ENCODE results near the gene C16orf95. TPM values are rescaled to one million over a fixed set of nuclear protein-coding genes. Genes with fewer than 3 reads are reported as not detected.

Gene C16orf95
- total RNA-seq, 1 experiment from 2014 or later, result 4.4 TPM

DNA sequence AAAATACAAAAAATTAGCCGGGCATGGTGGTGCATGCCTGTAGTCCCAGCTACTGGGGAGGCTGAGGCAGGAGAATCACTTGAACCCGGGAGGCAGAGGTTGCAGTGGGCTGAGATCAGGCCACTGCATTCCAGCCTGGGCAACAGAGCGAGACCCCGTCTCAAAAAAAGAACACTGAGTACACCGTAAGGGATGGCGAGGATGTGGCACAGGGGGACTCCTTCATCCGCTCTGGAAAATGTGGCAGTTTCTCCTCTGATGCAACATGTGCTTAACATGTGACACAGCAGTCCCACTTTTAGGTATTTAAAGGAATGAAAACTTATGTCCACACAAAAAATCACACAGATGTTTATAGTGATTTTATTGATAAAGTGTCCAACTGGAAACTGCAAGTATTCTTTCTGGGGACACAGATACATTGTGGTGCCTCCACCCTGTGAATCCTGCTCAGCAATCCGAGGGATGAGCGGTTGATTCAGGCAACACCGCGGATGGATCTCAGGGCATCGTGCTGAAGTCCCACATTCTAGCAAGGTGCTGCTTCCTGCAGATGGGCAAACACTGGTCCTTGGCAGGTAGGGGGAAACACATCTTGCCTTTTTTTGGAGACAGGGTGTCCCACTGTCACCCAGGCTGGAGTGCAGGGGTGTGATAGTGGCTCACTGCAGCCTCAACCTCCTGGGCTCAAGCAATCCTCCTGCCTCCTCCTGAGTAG is 3.5 kb upstream of the C16orf95 start:
- H3K36me3 ChIP-seq (replicated peaks; ENCODE audit: control insufficient read depth, insufficient read depth, low read length), result no peaks in the 10 kb centered on the region
- H3K4me3 ChIP-seq (ENCODE audit: insufficient read depth, low read depth, low read length), result no peak overlapping the region
- no peaks in the 10 kb centered on the region for H3K27me3 ChIP-seq (ENCODE audit: control insufficient read depth, insufficient read depth, low read length)
- no peak for DNase-seq

DNA sequence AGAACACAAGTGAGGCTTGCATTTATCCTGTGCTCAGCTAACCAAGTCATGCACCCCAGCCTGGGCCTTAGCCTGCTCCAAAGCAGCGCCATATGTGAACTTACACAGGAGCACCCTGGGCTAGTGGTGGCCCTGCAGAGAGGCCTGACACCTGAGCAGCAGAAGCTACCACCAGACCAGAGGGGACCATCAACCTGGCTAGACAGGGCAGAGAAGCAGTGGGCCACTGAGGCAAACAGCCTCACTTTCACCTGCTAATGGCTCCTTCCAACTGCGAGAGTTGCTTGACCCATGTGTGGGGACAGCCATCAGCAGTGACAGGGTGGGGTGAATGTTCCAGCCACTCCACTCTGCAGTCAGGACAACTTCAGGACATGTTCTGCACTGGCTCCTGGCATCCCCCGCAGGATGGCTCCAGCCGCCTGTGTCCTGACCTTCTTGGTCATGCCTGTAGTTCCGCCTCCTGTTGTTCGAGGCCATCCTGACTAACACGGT is 2.9 kb upstream of the C16orf95 start:
- no peaks in the 10 kb centered on the region for H3K27me3 ChIP-seq (ENCODE audit: control insufficient read depth, insufficient read depth, low read length)
- no peak overlapping the region for H3K4me3 ChIP-seq (ENCODE audit: insufficient read depth, low read depth, low read length)
- H3K36me3 ChIP-seq (replicated peaks; ENCODE audit: control insufficient read depth, insufficient read depth, low read length), result no peaks in the 10 kb centered on the region; the same call in 1 of the 2 replicates
- DNase-seq, result no peak

DNA sequence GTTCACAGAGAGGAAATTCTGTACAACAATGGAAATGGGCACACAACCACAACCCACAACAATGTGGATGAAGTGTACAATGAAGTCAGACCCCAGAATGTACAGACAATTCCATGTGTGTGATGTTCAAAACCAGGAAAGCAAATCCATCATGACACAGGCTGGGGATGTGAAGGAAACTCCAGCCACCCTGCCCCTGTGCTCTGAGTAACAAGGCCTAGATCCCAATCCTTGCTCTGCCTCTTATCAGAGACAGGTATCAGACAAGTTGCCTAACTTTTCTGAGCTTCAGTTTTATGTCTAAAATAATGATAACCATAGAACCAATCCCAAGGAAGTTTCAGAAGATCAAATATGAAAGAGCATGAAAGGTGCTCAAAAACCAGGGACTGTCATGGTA is 1.8 kb upstream of the C16orf95 start:
- Histone ChIP-seq H3K4me3 (ENCODE audit: insufficient read depth, low read depth, low read length) (no peak overlapping the region), H3K36me3 (replicated peaks; ENCODE audit: control insufficient read depth, insufficient read depth, low read length) (no peaks in the 10 kb centered on the region; the same call in 1 of the 2 replicates), H3K27me3 (ENCODE audit: control insufficient read depth, insufficient read depth, low read length) (no peaks in the 10 kb centered on the region)
- no peak for DNase-seq

- Histone ChIP-seq H3K36me3 (replicated peaks; ENCODE audit: control insufficient read depth, insufficient read depth, low read length) (no peaks in the 10 kb centered on the region; the same call in 1 of the 2 replicates), H3K27me3 (ENCODE audit: control insufficient read depth, insufficient read depth, low read length) (no peaks in the 10 kb centered on the region), H3K4me3 (ENCODE audit: insufficient read depth, low read depth, low read length) (peak overlapping the region; percentile 96)
- peak; percentile 77 for DNase-seq
Measured at GRCh38 chr16:87317750-87318644, 805 bp upstream of the C16orf95 start.

DNA sequence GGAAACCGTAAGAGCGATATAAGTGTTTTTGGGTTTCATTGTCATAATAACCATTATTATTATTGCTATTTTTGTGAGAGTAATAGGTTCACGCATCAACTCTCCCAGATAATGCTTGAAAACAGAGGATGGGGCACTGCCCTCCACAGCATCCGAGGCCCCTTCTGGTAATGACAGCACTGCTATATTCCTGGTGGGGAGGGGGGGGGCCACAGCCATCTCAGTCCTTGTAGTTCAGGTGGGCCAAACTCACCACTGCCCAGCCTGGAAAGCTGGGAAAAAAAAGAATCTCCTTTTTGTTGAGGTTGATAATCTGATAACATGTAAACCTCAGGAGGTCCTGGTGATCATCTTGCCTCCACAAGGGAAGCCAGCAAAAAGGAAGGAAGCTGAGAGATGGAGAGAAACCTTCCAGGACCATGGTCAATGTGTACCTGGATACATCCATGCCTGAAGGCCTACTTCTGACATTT is 706 bp downstream of the C16orf95 start:
- H3K36me3 ChIP-seq (replicated peaks; ENCODE audit: control insufficient read depth, insufficient read depth, low read length), result no peaks in the 10 kb centered on the region; the same call in 1 of the 2 replicates
- H3K27me3 ChIP-seq (ENCODE audit: control insufficient read depth, insufficient read depth, low read length), result no peaks in the 10 kb centered on the region
- H3K4me3 ChIP-seq (ENCODE audit: insufficient read depth, low read depth, low read length), result peak overlapping the region; percentile 96
- no peak for DNase-seq

GRCh38 chr16:87314990-87315420 is 2.2 kb downstream of the C16orf95 start:
- DNase-seq, result no peak
- Histone ChIP-seq H3K4me3 (ENCODE audit: insufficient read depth, low read depth, low read length) (no peak overlapping the region), H3K27me3 (ENCODE audit: control insufficient read depth, insufficient read depth, low read length) (no peaks in the 10 kb centered on the region), H3K36me3 (replicated peaks; ENCODE audit: control insufficient read depth, insufficient read depth, low read length) (no peaks in the 10 kb centered on the region; the same call in 1 of the 2 replicates)

DNA sequence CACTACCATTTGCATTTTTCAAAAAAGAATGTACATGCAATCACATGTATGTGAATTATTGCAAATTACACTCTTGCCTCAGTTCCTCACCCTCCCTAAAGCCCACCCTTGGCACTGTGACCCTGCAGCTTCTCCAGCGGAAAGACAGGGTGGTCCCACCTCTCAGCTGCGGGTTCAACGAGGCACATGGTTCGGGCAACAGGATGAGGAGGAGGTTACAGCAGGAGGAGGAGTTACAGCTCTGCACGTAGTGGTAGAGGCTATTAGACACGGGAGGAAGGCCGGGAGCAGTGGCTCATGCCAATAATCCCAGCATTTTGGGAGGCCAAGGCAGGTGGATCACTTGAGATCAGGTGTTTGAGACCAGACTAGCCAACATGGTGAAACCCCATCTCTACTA is 5.2 kb downstream of the C16orf95 start:
- Histone ChIP-seq H3K4me3 (ENCODE audit: insufficient read depth, low read depth, low read length) (no peak overlapping the region), H3K36me3 (replicated peaks; ENCODE audit: control insufficient read depth, insufficient read depth, low read length) (no peaks in the 10 kb centered on the region; the same call in 1 of the 2 replicates), H3K27me3 (ENCODE audit: control insufficient read depth, insufficient read depth, low read length) (no peaks in the 10 kb centered on the region)
- no peak for DNase-seq

DNA sequence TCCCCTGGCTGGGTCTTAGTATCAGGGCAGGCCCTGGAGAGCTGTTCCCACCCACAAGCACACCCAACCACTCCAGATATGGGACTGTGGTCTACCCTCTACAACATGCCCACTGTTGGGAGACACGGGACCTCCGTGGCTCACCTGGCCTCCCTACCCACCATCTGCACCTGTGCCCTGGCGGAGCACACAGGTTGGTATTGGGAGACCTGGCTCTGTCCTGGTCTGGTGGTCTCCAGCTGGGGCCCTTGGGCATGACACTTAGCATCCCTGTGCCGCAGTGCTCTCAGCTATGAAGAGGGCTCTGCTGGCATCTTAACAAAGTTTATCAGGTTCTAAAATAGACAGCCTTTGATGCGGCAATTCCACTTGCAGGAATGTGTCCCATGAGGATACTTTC is 5.8 kb downstream of the C16orf95 start:
- no peaks in the 10 kb centered on the region for H3K27me3 ChIP-seq (ENCODE audit: control insufficient read depth, insufficient read depth, low read length)
- DNase-seq, result no peak
- H3K36me3 ChIP-seq (replicated peaks; ENCODE audit: control insufficient read depth, insufficient read depth, low read length), result no peaks in the 10 kb centered on the region; the same call in 1 of the 2 replicates
- no peak overlapping the region for H3K4me3 ChIP-seq (ENCODE audit: insufficient read depth, low read depth, low read length)

DNA sequence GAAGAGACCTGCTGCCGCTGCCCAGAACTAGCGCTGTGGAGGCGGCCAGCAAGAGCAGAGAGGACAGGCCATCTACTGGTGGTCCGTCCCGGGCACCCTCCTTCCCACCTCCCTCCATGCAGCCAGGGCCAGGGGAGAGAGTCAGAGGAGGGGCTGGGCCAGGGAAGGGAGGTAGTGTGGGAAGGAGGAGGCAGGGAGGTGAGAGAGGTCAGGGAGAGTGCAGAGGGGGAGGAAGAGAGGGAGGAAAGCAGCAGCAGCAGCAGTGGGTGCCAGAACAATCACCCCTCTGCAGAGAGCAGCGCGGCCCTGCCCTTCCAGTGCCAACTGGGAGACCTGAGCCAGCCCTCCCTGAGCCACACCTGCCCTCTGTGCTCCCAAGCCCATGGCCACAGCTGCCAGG is 6.6 kb downstream of the C16orf95 start:
- H3K27me3 ChIP-seq (ENCODE audit: control insufficient read depth, insufficient read depth, low read length), result no peaks in the 10 kb centered on the region
- H3K4me3 ChIP-seq (ENCODE audit: insufficient read depth, low read depth, low read length), result no peak overlapping the region
- no peak for DNase-seq
- H3K36me3 ChIP-seq (replicated peaks; ENCODE audit: control insufficient read depth, insufficient read depth, low read length), result no peaks in the 10 kb centered on the region; the same call in 1 of the 2 replicates

DNA sequence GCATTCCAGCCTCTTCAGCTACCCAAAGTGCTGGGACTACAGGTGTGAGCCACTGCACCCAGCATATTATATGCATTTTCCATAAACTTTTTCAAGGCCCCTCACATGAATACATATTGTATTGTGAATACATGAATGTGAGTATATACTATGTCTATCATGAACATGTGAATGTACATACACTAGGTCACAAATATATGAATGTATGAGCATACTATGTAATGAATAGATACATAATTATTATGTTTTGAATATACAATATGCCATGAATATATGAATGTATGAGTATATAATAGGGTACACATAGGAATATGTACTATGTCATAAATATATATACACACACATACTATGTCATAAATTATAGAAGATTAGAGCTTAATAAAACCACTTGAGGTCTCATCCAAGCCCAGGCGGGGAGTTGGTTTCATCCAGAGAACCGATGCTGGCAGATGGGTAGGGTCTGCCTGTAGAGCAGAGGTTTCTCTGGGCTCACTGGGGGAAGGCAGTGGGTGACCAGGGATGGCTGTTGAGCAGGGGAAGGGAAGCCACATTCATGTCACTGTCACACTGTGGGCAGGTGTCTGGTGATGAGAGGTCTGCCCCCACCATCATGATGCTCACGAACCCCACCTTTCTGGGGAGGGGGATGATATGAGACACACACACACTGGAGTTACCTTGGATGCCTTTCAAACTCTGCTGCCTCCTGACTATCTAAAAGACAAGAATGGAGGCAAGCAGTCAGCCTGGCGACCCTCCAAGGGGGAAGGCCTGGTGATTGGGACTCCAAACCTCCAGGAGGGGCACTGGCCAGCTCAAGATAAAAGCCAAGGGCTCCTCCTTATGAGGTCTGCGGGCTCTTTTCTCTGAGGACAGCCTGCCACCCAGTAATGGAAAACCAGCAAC is 7.3 kb downstream of the C16orf95 start:
- no peaks in the 10 kb centered on the region for H3K27me3 ChIP-seq (ENCODE audit: control insufficient read depth, insufficient read depth, low read length)
- no peak for DNase-seq
- H3K4me3 ChIP-seq (ENCODE audit: insufficient read depth, low read depth, low read length), result no peak overlapping the region
- no peaks in the 10 kb centered on the region; the same call in 1 of the 2 replicates for H3K36me3 ChIP-seq (replicated peaks; ENCODE audit: control insufficient read depth, insufficient read depth, low read length)

DNA sequence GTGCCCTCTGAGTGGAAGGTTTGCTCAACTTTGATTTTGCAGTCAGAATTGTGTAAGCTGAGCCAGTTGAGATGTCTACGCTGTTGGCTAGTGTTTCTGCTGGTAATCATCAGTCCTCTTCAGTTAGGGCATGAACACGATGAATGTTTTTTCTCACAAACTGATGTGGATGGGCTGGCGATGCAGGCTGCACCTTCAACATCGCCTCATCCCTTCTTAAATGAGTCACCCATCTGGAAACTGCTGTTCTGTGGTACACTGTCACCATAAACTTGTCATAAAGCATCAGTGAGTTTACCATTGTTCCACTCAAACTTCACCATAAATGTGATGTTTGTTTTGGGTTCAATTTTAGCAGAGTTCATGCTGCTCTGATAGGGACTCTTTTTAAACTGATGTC is 8.4 kb downstream of the C16orf95 start:
- Histone ChIP-seq H3K4me3 (ENCODE audit: insufficient read depth, low read depth, low read length) (no peak overlapping the region), H3K27me3 (ENCODE audit: control insufficient read depth, insufficient read depth, low read length) (no peaks in the 10 kb centered on the region), H3K36me3 (replicated peaks; ENCODE audit: control insufficient read depth, insufficient read depth, low read length) (no peaks in the 10 kb centered on the region; the same call in 1 of the 2 replicates)
- DNase-seq, result no peak

DNA sequence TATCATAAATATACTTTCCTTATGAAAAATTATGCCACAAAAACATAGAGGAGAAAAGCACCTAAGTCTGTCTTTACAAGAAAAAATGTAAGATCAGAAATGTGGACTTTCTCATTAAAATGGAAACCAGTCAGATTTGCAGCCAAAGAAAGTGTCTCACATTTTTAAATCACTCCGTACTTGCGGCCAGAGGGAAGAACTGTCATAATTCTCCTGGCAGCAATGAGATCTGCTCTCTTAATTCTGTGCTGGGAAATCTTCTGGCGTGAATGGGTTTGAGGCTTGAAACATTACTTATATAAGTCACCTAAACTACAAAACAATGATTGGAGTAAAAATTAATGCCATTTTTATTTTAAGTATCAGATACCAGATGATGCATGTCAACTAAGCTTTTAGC is 10.7 kb downstream of the C16orf95 start:
- no peak for DNase-seq
- no peak overlapping the region for H3K4me3 ChIP-seq (ENCODE audit: insufficient read depth, low read depth, low read length)
- H3K27me3 ChIP-seq (ENCODE audit: control insufficient read depth, insufficient read depth, low read length), result no peaks in the 10 kb centered on the region
- H3K36me3 ChIP-seq (replicated peaks; ENCODE audit: control insufficient read depth, insufficient read depth, low read length), result no peaks in the 10 kb centered on the region; the same call in 1 of the 2 replicates

DNA sequence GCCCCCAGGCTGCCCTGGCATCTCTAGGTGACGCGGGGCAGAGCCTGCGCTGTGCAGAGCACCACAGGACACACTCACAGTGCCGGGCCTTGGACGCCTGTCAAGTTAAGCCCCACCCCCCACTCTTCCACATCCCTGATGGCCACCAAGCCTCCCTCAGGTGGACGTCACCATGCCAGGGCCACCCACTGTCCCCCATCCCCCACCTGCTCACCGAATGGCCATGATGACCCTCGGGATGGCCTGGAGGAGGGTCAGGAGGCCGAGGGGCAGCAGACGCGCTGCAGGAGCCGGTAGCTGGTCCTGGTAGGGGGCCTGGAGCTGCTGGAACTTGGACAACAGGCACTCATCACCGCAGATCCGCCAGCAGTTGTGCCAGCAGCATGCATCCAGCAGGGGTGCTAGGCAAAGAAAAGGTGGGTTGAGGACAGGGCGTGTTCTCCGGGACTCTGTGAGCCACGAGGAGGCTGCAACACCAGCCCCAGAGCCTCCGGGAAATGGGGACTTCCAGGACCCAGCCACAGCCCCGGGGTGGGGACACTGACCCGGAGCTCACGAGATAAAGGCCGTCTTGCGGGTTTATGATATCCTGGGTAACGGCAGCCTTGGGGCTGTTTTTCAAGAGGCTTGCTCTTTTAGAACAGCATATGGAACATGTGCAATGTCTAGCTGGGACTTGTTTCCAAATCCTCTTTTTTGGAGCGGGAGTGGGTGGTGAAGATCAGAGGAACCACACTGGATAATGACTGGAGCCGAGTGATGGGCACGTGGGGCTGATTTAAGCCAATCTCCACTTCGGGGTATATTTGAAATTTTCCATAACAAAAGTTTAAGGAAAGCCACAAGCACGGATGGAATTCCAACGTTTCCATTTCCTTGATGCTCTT is 11.4 kb downstream of the C16orf95 start:
- peak; percentile 86 for DNase-seq
- H3K27me3 ChIP-seq (ENCODE audit: control insufficient read depth, insufficient read depth, low read length), result no peaks in the 10 kb centered on the region
- peak overlapping the region; percentile 17; the same call in 1 of the 2 replicates for H3K4me3 ChIP-seq (ENCODE audit: insufficient read depth, low read depth, low read length)

More for the DNA sequence above, 11.4 kb downstream of the C16orf95 start:
- H3K36me3 ChIP-seq (replicated peaks; ENCODE audit: control insufficient read depth, insufficient read depth, low read length), result no peaks in the 10 kb centered on the region; the same call in 1 of the 2 replicates
